ENCODE results near the gene MRPL24. TPM values are rescaled to one million over a fixed set of nuclear protein-coding genes. Genes with fewer than 3 reads are reported as not detected.
"Not testable (repeated sequence)": the region's sequence is repeated elsewhere in the genome, so short reads cannot be mapped to it uniquely, and the experiment has no call there.

MRPL24 gene
- total and polyA plus RNA-seq, 10 of the 15 experiments (the other 5 are each of a cell fraction or from before 2014, with no cell fraction given) = 87.4 to 269 (median 134) TPM

- H4K20me1 ChIP-seq (ENCODE audit: control insufficient read depth, insufficient read depth); H3K4me2 ChIP-seq (ENCODE audit: control insufficient read depth, insufficient read depth); H3K4me3 ChIP-seq; H3K36me3 ChIP-seq (ENCODE audit: control insufficient read depth in 2 of 2, insufficient read depth in 2 of 2, low read length in 1 of 2); intact Hi-C loops (cut with micrococcal nuclease; ENCODE audit: unreplicated experiment); FAIRE-seq; H3K79me2 ChIP-seq (ENCODE audit: control insufficient read depth, insufficient read depth, low read length); DNase-seq (ENCODE audit: low read depth, low spot score); BruUV-seq (replicated peaks); POLR2A ChIA-PET; ATAC-seq; RAD21 ChIA-PET (ENCODE audit: unreplicated experiment); H3K9ac ChIP-seq (ENCODE audit: control insufficient read depth, insufficient read depth, low read length); H3K27ac ChIP-seq (ENCODE audit: control insufficient read depth, insufficient read depth); H3K9me3 ChIP-seq (replicated peaks; ENCODE audit: control insufficient read depth, insufficient read depth, low read length); in situ Hi-C loops (cut with MboI); H2AFZ ChIP-seq (ENCODE audit: control insufficient read depth, low read depth, low read length); H3K27me3 ChIP-seq (replicated peaks in 1 of 2; ENCODE audit: control insufficient read depth in 2 of 2, insufficient read depth in 2 of 2, low read length in 1 of 2): not testable (repeated sequence)
- SMC1A ChIA-PET (ENCODE audit: uncharacterized antibody, unreplicated experiment) = interaction anchor here (1.1 to 2.9 kb wide), 2 partner anchors 12 to 31 kb away, joined by 3 to 16 read pairs; no protein-coding TSS in a partner anchor
- WGBS (ENCODE audit: insufficient coverage, insufficient replicate concordance, low lambda C conversion rate, missing lambda C conversion rate) = 86% methylated on average over 10 of the region's 10 CpGs
- CTCF ChIA-PET = interaction anchor here (2.4 to 4.3 kb wide), 2 partner anchors 31 to 68 kb away, joined by 14 to 19 read pairs; no protein-coding TSS in a partner anchor
- peaks cover 10% of the 10 kb centered on the region for H3K4me1 ChIP-seq (ENCODE audit: control insufficient read depth, insufficient read depth, low read length)
These were observed 16.8 kb upstream of the MRPL24 start for GRCh38 chr1:156757572-156758253.

GRCh38 chr1:156756355-156756754 lies 15.5 kb upstream of the MRPL24 start:
- no peak overlapping the region for H2AFZ ChIP-seq (ENCODE audit: control insufficient read depth, low read depth, low read length)
- ChIA-PET POLR2A (interaction anchor here (0.6 to 2.3 kb wide), 12 partner anchors 9 to 494 kb away, joined by 3 to 9 read pairs (median 4); partner anchors contain the start of genes ISG20L2, METTL25B and PRCC), SMC1A (ENCODE audit: uncharacterized antibody, unreplicated experiment) (interaction anchor here (0.6 to 2.9 kb wide), 6 partner anchors 9 to 30 kb away, joined by 3 to 16 read pairs (median 3); partner anchors contain the start of genes MRPL24 and PRCC), CTCF (interaction anchor here (0.5 to 4.3 kb wide), 10 partner anchors 9 to 167 kb away, joined by 3 to 19 read pairs (median 5); partner anchors contain the start of gene PRCC), RAD21 (ENCODE audit: unreplicated experiment) (interaction anchor here (0.6 to 1.0 kb wide), 3 partner anchors 14 to 30 kb away, joined by 3 read pairs; partner anchors contain the start of gene METTL25B)
- peaks cover 17% of the 10 kb centered on the region for H3K79me2 ChIP-seq (ENCODE audit: control insufficient read depth, insufficient read depth, low read length)
- no peak overlapping the region for H3K9ac ChIP-seq (ENCODE audit: control insufficient read depth, insufficient read depth, low read length)
- no peak overlapping the region for H3K4me3 ChIP-seq
- DNase-seq (ENCODE audit: low read depth, low spot score) (no peak), ATAC-seq (no peak), FAIRE-seq (no peak)
- no peaks in the 10 kb centered on the region for H3K9me3 ChIP-seq (replicated peaks; ENCODE audit: control insufficient read depth, insufficient read depth, low read length)
- 100% methylated on average over 1 of the region's 1 CpG for WGBS (ENCODE audit: insufficient coverage, insufficient replicate concordance, low lambda C conversion rate, missing lambda C conversion rate)
- H3K4me2 ChIP-seq (ENCODE audit: control insufficient read depth, insufficient read depth) = no peak overlapping the region
- in situ Hi-C loops (cut with MboI) (no loop called here), intact Hi-C loops (cut with micrococcal nuclease; ENCODE audit: unreplicated experiment) (no loop called here)
- H4K20me1 ChIP-seq (ENCODE audit: control insufficient read depth, insufficient read depth) = no peaks in the 10 kb centered on the region
- H3K27me3 ChIP-seq (replicated peaks in 1 of 2; ENCODE audit: control insufficient read depth in 2 of 2, insufficient read depth in 2 of 2, low read length in 1 of 2) = no peaks in the 10 kb centered on the region
- no peaks in the 10 kb centered on the region for H3K36me3 ChIP-seq (ENCODE audit: control insufficient read depth in 2 of 2, insufficient read depth in 2 of 2, low read length in 1 of 2)
- BruUV-seq (replicated peaks) = no TSS peak
- peaks cover 12% of the 10 kb centered on the region for H3K4me1 ChIP-seq (ENCODE audit: control insufficient read depth, insufficient read depth, low read length)
- H3K27ac ChIP-seq (ENCODE audit: control insufficient read depth, insufficient read depth) = no peak overlapping the region
- no peak for TF ChIP-seq HDAC2 (IDR thresholded peaks at IDR 0.05)
- TF ChIP-seq SPI1 (IDR thresholded peaks at IDR 0.05; ENCODE audit: borderline replicate concordance, insufficient read depth, low read depth, low read length) = no peak
- TF ChIP-seq IRF3 (IDR thresholded peaks at IDR 0.05) = no peak
- TF ChIP-seq ATF7 (IDR thresholded peaks at IDR 0.05; ENCODE audit: low read depth) = no peak
- no peak for TF ChIP-seq NFYA (IDR thresholded peaks at IDR 0.05; ENCODE audit: borderline replicate concordance, low read depth, low read length)
- TF ChIP-seq MEF2A (IDR thresholded peaks at IDR 0.05; ENCODE audit: insufficient read depth, low read depth, low read length) = no peak
- TF ChIP-seq LARP7 (IDR thresholded peaks at IDR 0.05) = no peak
- TF ChIP-seq, protein P1, sequence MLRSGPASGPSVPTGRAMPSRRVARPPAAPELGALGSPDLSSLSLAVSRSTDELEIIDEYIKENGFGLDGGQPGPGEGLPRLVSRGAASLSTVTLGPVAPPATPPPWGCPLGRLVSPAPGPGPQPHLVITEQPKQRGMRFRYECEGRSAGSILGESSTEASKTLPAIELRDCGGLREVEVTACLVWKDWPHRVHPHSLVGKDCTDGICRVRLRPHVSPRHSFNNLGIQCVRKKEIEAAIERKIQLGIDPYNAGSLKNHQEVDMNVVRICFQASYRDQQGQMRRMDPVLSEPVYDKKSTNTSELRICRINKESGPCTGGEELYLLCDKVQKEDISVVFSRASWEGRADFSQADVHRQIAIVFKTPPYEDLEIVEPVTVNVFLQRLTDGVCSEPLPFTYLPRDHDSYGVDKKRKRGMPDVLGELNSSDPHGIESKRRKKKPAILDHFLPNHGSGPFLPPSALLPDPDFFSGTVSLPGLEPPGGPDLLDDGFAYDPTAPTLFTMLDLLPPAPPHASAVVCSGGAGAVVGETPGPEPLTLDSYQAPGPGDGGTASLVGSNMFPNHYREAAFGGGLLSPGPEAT (IDR thresholded peaks at IDR 0.05; ENCODE audit: low read depth) = no peak
- no peak for TF ChIP-seq PRDM15 (CRISPR knock-in tag; IDR thresholded peaks at IDR 0.05)
